SIG-M5 treated with dmso at 0.1 percent for 504 hours (cell line): ENCODE results near the gene LTF.
"Not testable (repeated sequence)": the region's sequence is repeated elsewhere in the genome, so short reads cannot be mapped to it uniquely, and the experiment has no call there.

Experiments used
- DNase-seq: peaks from one replicate; lab custom pipeline; 2025; ENCODE audit not compliant: unreplicated experiment; lab: John Stamatoyannopoulos, UW

The LTF gene

DNA sequence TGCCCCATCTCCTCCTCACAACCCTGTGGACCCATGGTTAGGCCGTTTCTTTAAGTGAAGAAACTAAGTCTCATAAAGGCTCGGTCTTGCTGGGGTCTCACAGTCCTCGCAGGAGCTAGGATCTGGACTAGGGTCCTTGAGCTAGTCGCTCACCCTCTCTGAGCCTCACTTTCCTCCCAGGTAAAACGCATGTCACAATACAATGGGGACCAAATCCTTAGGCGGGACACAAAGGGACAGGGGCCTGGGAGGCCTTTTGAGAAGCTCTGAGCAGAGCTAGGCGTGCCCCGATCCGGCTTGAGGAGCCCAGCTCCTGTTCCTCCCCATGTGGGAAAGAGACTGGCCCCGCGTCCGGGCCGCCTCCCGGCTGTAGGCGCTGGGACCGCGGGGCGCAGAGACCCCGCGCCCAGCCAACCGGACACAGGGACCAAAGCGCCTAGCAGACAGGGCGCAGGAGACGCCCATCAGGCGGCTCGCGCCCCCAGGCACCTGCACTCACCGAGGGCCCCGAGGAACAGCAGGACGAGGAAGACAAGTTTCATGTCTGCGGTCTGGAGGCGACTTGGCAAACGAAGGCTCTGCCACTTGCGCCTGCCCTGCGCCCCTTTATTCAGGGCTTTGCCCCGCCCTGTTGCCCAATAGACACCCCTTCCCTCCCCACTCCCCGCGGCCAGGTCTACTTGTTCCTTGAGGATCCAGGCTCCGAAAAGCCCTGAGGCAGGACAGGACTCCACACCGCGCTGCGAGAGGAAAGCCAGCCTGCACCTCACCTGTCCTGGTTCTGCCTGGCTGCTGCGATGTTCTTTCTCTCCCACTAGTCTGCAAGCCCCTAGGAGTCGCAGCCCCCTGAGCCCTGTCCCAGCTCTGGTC lies at the start of gene LTF:
Gene LTF, minus strand, starts transcription at position 580 of the 870 bp plus-strand sequence. Its CDS starts 38 bp downstream, at position 542.
- DNase-seq, result no peak

DNA sequence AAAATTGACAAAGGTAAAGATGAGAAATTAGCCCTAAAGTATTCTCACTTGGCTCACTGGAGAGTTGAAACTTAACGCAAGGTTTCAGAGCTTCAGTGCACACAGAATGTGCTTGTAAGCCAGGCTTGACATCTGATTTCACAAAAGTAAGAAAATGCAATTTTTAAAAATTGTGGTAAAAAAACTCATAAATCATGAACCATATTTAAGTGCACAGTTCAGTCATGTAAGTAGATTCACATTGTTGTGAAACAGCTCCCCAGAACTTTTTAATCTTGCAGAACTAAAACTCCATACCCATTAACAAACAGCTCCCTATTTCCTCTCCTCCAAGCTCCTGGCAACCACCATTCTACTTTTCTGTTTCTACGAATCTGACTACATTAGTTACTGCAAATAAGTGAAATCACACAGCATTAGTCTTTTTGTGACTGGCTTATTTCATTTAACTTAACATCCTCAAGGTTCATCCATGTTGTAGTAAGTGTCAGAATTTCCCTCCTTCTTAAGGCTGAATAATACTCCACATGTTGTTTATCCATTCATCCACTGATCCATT lies 47.6 kb upstream of the LTF start:
- DNase-seq, result no peak

DNA sequence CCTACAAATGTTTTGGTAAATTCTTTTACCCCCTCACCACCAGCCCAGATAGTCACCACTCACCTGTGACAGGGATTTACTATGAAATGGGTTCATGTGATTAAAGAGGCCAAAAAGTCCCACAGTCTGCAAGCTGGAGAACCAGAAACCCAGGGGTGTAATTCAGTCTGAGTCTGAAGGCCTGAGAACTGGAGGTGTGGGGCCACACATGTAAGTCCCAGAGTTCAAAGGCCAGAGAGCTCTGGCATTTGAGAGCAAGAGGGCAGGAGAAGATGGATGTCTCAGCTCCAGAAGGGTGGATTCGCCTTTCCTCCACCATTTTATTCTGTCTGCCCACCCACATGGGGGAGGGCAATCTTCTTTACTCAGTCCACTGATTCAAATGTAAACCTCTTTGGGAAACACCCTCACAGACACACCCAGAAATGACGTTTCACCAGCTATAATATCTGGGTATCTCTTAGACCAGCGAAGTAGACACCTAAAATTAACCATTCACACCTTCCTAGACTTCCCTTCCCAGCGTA lies 45.0 kb upstream of the LTF start:
- DNase-seq, result no peak

DNA sequence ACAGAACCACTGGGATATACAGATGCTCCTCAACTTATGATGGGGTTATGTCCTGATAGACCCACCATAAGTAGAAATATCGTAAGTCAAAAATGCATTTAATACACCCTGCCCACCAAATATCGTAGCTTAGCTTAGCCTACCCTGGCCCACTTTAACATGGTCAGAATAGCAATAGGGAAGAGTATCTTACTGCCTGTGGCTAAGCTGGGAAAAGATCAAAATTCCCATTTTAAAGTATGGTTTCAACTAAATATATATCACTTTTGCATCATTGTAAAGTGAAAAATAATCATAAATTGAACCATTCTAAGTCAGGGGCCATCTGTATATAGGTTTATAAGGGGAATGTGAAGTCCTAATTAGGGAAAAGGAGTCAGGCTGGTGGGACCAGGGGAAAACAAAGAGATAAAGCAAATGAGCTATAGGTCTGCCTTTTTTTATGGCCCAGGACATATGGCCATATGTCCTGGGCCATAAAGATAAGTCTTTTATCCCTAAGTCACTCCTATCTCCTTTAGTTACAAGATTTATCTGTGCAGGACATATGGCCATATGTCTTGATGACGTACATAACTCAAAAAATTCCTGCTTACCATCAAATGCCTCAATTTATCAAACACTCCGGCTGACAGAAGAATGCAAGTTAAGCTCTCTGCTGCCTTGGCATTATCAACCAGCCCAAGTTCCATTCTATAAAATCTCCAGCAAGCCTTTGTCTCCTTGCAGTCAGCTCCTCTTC lies 44.3 kb upstream of the LTF start:
- DNase-seq, result no peak

DNA sequence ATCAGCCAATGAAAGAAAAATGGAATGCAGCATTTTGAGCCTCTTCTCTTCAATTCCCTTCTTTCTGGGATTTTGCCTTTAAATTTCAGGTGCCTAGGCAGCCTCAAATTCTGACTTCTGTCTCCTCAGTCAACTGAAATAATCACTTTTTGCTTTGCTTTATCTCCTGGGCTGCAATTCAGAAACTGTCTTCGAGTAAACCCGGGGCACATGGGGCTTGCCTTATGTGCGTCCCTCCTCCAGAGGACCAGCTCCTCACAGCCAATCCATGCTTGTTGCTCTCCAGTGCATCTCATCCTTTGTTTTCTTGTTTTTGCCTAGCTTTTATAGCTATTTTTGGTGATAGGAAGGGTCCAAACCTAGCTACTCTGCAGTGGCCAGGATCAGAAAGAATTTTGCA lies 41.8 kb upstream of the LTF start:
- no peak for DNase-seq

DNA sequence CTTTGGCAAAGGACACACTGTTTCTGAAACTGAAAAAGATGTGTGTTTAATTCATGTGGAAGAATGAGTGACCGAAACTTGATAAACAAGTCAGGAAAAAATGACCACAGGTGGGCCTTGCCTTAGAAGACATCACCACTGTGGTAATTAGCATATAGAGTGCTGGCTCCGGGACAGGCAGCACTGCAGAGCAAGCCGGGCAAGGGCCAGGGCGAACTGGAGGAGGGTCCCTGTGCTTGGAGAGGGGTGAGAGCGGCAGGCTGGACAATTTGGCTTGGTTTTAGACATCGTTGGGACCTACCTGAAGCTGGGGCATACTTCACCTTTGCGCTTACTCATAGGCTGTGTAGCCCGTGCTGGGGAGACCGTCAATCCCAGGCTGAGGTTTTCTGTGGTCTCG lies 41.2 kb upstream of the LTF start:
- no peak for DNase-seq

DNA sequence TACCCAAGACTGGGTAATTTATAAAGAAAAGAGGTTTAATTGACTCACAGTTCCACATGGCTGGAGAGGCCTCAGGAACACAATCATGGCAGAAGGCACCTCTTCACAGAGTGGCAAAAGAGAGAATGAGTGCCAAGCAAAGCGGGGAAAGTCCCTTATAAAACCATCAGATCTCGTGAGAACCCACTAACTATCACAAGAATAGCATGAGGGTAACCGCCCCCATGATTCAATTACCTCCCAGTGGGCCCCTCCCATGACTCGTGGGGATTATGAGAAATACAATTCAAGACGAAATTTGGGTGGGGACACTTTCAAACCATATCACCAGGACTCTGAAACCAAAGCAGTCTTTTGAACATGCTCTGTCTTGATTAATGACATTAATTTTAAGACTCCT lies 40.1 kb upstream of the LTF start:
- no peak for DNase-seq

DNA sequence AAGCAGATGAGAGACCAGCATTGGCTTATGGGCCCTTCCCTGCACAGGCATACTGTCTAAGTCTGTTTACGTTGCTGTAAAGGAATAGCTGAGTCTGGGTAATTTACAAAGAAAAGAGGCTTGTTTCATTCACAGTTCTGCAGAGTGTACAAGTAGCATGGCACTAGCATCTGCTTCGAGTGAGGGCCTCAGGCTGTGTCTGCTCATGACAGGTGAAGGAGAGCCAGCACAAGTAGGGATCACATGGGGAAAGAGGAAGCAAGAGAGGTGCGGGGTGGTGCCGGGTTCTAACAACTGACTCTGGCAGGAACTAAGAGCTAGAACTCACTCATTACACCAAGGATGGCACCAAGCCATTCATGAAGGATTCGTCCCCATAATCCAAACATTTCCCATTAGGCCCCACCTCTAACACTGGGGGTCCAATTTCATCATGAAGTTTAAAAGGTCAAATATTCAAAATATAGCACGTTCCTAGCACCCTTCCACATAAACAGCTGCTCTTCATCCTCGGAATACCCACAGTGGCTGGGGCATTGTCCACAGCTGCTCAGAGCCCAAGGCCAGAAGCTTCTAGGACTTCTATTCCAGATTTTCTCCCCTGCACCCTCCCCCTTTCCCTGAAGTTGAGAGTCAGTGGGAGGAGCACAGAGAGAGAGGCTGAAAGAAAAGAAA lies 38.6 kb upstream of the LTF start:
- DNase-seq, result no peak

DNA sequence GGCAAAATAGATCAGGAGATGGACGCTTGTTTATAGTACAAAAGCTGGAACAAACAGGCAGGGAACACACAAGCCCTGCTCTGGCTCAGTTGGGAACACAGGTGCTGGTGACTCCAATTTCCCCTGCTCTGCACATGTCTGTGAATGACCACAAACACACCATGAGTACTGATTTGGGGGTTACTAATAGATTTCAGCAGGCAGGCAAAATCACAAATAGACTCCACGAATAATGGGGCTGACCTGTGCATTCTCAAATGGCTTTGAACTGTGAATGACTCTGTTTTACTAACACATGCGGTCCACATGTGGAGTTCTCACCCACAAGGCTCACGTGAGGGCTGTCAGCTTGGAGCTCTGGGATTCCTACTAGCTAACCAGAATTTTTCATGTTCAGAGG lies 37.0 kb upstream of the LTF start:
- DNase-seq, result no peak

DNA sequence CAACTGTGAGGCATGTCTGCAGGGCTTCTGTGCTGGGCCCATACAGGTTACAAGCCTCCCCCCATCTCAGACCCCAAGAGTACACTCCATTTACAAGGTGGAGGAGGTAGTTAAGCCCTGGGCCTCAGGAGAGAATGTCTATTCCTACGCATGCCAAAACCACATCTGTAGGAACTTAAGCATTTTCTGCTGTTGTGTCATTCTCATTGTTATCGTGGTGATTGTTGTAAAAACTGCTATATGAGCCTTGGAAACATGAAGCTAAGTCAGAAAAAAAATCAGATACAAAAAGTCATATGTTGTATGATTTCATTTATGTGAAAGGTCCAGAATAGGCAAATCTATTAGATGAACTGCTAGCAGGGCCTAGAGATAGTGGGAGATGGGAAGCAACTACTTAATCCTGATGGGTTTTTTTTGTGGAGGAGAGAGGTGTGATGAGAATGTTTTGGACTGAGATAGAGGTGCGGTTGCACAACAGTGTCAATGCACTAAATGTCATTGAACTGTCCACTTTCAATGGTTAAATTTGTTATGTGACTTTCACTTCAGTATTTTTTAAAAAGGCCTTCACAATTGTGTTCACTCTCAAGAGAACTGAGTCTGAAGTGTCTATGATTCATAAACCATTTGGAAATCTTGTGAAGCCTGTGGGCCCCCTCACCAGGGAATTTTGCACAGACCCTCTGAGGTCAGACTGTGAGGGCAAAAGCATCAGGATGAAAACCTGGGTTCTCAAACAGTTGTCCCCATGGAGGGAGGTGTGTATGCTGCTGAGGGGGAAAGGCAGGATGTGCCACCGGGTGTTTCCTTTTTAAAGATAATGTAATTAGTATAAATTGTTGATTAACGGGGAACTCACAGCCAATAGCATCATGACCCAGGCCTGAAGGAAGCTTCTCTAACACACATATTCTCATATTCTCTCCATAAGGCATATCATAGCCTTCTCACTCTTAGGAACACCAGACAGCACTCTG lies 36.2 kb upstream of the LTF start:
- DNase-seq, result peak; percentile 15

DNA sequence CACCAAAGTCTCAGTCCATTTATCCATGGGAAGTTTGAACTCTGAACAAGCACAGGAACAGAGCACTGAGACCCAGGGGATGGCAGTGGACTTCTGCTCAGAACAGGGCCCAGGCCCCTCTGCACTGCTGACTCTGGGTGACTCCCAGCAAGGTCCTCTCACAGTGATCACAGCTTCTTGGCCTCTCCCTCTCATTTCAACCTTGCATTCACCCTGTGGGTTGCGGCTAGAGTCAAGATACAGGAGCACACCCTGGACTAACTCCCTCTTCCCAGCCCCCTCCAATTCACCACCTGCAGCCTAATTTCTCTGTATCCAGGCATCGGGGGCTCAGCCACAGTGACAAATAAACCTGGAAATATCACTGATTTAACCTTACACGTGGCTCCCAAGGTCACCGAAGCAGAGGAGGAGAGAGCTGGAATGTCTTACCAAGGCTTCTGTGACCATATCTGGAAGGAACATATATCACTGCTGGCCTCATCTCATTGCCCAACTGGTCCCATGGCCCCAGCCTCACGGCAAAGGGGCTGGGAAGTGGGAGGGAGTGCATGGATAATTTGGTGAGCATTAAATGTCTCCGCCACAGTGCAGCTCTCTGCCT lies 34.3 kb upstream of the LTF start:
- DNase-seq, result no peak

DNA sequence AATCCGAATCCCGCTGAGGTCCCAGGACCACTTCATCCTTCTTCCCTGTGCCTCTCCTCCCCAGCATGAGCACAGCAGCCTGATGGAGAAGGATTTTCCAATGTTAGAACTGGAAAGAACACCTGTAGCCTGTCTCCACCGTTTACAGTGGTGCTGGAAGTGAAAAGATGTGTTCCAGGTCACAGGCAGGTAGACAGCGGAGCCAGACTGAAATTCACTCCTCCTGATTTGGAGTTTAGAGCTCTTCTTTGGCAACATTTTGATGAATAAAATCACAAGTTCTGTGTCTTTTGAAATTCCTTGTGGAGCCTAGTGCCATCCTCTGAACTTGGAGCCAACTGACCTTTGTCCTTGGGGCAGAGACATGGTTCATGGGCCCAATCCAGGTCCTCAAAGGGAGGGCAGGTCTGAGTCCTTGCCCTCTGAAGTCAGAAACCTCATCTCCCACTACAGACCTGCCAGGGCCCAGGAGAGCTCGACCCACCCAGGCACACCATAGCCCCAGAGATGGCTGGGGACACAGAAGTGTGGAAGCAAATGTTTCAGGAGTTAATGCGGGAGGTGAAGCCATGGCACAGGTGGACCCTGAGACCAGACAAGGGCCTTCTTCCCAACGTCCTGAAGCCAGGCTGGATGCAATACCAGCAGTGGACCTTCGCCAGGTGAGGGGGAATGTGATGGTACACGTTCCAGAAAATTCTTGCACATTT lies 33.0 kb upstream of the LTF start, which contains the start of gene RTP3:
Gene RTP3, plus strand, starts transcription at position 421 of the 710 bp plus-strand sequence. Its CDS starts 87 bp downstream, at position 508.
- no peak for DNase-seq

DNA sequence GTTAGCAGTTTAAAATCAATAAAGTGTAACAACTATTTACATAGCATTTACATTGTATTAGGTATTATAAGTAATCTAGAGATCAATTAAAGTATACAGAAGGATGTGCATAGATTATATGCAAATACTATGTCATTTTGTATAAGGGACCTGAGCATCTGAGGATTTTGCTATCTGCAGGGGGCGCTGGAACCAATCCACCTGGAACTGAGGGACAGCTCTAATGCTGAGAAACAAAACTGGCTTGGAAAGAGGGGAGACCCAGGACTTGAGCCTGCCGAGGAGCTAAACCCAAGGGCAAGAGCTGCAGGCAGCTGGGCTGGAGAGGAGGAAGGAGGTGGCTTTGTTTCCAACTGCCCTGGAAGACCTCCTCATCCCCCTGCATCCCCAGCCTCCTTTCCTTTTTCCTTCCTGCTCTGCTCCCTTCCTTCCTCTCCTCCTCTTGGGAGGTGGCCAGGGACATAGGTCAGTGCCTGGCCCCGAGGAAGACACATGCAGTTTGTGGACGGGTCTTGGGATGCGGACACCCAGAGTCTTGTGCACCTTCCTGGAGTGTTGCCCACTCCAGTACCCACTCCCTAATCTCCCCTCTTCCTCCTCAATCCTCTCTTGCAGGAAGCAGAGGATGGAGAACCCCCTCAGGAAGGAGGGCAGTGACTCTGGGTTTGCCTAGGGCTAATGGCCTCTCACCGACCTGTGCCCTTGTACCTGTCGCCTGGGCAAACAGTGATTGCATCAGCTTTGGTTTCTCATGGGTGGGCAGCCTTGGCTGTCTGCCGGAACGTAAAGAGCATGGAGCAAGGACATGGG lies 32.2 kb upstream of the LTF start:
- no peak for DNase-seq

DNA sequence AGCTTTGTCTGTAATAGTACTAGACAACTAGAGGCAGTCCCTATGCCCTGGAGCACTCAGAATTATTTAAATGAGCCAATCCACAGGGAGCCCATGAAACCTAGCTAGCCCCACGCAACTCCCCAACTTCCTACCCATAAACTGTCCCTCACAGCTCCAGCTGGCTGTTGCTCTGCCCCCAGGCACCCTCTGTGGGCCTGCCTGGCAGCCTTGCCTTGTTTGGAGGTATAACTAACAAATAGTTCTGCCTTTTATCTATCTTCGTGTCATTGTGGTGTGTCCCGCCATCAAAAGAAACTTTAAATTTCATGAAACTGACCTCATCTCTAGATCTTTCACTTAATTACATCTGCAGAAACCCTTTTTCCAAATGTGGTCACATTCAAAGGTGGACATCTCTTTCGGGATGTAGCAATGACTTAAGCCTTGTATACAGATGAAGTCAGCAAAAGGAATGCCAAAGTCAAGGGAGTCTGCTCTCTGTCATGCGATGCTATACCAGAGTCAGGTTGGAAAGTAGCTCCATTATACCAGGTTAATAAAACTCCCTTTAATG lies 31.3 kb upstream of the LTF start:
- no peak for DNase-seq

DNA sequence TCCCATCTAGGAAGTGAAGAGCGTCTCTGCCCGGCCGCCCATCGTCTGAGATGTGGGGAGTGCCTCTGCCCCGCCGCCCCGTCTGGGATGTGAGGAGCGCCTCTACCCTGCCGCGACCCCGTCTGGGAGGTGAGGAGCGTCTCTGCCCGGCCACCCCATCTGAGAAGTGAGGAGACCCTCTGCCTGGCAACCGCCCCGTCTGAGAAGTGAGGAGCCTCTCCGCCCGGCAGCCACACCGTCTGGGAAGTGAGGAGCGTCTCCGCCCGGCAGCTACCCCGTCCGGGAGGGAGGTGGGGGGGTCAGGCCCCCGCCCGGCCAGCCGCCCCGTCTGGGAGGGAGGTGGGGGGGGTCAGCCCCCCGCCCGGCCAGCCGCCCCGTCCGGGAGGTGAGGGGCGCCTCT lies 29.8 kb upstream of the LTF start:
- DNase-seq, result not testable (repeated sequence)

DNA sequence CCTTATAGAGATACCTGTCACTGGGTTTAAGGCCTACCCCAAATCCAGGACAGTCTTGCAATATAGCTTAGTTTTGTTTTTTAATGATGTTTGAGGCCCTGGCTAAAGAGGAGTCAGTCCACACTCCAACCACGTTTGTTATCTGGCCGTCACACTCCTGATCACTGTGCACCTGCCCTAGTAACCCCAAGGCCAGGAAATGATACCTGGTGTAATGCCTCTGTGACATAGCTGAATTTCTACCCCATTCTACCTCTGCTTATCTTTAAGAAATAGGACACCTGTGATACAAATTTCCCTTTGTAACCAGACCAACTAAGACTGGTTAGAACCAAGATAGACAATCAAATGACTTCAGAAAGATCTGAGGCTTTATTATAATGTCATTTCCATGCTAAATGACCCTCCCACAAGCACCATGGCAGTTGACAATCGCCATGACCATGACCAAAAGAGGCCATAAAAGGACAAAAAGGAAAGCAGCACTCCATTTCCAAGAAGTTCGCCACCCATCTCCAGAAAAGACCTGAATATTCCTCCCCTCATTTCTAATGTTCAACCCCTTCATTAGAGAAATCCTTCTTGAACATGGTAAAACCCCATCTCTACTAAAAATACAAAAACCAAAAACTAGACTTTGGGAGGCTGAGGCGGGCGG lies 28.3 kb upstream of the LTF start:
- no peak for DNase-seq
